Stimulated activated CD4-positive, alpha-beta T cell treated with anti-CD3 and anti-CD28 coated beads, TNF-alpha, amount 100 ng/mL, for 24 hours (primary cell): ENCODE data around the gene HUWE1.
"Not testable (repeated sequence)": the region's sequence is repeated elsewhere in the genome, so short reads cannot be mapped to it uniquely, and the experiment has no call there.

ENCODE experiments used
- DNase-seq, 3 experiments: peaks; one replicate each; pipeline ENCODE4 v3.0.0-alpha.2; 2020; ENCODE audit warnings: low read depth in 3 of 3

Gene HUWE1

GRCh38 chrX:53606456-53606855 is 80.1 kb downstream of the HUWE1 start:
- no peak for DNase-seq

GRCh38 chrX:53605004-53605403 is 81.5 kb downstream of the HUWE1 start:
- no peak for DNase-seq

DNA sequence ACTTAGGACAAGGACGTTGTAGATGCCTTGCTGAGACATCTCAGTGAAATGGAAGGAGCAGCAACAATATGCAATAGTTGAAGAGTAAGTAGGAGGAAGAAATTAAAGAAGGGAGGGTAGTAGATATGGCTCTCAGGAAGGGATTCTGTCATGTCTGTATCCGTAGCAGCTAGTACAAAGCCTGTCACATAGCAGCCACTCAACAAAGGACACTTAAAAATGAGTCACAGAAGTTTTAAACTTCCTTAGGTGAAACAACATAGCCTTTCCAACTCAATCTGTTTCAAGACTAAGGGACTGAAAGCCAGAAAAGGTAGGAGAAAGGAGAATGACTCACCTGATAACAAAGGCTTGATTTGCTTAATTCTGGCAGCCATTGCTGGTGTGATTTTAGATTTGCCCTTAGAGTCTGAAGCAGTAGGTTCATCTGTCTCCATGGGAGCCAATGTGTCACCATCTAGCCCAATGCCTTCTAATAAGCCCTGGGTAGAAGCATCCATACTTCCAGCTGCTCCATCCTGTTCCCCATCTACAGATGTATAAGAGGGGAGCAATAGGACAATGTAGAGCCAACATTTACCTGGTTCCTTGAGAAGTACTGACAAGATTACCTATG is 86.6 kb downstream of the HUWE1 start:
- no peak for DNase-seq

- no peak for DNase-seq
These were observed 88.3 kb downstream of the HUWE1 start for GRCh38 chrX:53598169-53598568.

DNA sequence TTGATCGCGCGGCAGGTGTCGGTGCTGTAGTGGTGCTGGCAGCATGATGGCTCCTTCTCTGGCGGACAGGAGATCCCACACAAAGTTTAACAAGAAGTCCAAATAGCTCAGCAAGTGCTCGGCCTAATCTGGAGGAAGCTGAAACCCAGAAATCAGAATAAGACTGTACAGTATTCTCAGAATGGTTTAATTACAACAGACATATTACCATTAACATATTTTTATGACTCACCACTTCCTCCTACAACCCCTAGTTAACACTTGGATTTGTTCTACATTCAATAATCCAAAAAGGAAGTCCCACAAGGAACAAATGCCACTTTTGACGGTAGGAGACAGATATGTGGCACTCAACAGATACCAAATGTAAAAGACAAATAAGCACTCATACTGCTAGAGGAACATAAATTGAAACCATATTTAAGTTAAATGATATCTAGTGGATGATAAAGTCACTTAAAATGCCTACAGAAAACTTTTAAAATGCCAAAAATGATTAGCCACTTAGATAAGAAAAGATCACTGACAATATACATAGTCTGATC is 91.2 kb downstream of the HUWE1 start:
- no peak for DNase-seq

DNA sequence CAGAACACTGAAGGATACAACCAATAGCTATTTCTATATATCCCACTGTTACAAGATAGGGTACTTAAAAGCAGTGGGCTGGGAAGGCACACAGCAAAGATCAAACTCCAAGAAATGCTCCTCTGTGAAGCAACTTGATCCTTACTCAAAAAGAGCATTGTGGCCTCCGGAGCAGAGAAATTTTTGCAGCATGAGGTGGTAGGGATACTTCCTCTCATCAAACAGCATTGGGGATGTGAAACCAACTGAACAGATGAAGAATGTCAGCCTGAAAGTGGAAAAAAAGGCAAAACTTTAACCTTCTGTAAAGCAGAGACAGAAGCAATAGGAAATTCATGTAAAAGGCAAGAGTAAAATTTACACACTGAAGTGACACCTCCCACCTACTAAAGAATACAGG is 92.2 kb downstream of the HUWE1 start:
- DNase-seq, result no peak

DNA sequence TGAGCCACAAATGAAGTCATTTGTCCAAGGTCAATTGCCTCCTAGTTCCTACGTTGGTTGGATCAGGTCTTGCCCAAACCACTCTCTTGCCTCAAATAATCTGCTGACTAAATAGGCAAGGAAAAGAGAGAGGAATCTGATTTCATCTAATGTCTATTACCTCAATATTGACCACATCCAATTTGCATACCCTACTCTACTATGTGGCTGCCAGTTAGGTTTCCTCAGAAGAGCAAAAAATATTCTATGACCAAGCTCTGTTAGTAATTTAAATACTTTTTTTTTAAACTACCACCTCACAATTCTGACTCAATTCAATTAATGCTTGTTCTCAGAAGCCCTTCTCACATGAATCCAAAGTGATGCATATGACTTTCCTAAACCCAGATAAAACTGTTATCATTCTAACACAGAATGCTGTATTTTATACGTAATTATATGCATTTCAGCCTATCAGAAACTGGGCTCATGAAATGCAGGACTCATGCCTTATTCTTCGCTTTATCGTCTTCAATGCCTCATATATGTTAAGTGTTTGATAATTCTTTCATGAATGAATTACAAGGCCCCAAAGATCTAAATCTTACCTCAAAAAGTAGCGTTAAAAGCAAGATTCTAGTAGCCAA is 98.6 kb downstream of the HUWE1 start:
- no peak for DNase-seq

- no peak for DNase-seq
These were observed 101.6 kb downstream of the HUWE1 start for GRCh38 chrX:53584891-53585290.

DNA sequence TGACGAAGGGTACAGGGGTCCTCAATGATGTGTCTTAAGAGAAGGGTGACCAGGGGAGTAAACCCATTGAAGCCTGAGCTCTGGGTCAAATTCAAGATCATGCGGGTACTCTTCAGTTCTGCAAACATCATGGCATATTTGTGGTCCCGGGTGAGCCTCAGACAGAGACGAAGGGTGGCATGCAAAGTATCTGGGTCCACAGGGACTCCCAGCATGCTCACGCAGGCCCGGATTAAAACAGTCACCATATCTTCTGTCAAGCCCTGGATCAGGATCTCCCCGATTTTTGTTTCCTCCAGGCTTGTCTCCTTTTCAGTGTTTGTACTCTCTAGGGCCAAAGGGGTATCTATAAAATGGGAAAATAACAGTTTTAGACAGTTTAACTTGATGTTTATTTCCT is 102.9 kb downstream of the HUWE1 start:
- no peak for DNase-seq

- no peak for DNase-seq
These were observed 105.6 kb downstream of the HUWE1 start for GRCh38 chrX:53580742-53581504.

DNA sequence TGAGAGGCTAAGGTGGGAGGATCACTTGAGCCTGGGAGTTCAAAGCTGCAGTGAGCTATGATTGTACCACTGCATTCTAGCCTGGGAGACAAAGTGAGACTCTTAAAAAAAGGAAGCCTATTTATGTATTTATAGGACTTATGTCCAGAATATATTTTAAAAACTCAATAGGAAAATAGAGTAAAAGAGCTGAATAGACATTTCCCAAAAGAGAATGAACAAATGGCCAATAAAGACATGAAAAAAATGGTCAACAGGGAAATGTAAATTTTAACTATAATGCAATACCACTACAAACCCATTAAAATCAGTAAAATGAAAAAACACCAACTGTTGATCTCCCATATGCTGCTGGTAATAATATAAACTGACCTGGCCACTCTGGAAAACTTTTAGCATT is 115.0 kb downstream of the HUWE1 start:
- no peak for DNase-seq

GRCh38 chrX:53563324-53563723 is 123.2 kb downstream of the HUWE1 start:
- DNase-seq, result no peak

DNA sequence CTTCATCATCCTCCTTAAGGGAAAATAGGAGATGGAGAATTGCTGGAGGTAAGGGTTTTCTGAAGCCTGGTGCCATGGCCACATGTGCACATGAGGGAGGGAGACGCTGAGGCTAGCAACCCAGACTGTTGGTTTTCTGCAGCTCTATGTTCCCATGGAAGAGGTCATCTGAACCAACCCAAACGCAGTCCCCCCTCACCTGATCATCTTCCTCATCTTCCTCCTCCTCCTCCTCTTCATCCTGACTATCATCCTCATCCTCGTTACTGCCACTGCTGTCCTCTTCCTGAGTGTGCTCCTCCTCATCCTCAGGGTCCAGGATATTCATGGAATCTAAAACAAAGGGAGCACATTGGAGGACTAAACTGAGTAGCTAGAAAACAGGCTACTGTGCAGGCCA is 124.6 kb downstream of the HUWE1 start:
- no peak for DNase-seq

GRCh38 chrX:53558646-53559045 is 127.9 kb downstream of the HUWE1 start:
- no peak for DNase-seq

GRCh38 chrX:53556868-53557267 is 129.7 kb downstream of the HUWE1 start:
- DNase-seq, result no peak

DNA sequence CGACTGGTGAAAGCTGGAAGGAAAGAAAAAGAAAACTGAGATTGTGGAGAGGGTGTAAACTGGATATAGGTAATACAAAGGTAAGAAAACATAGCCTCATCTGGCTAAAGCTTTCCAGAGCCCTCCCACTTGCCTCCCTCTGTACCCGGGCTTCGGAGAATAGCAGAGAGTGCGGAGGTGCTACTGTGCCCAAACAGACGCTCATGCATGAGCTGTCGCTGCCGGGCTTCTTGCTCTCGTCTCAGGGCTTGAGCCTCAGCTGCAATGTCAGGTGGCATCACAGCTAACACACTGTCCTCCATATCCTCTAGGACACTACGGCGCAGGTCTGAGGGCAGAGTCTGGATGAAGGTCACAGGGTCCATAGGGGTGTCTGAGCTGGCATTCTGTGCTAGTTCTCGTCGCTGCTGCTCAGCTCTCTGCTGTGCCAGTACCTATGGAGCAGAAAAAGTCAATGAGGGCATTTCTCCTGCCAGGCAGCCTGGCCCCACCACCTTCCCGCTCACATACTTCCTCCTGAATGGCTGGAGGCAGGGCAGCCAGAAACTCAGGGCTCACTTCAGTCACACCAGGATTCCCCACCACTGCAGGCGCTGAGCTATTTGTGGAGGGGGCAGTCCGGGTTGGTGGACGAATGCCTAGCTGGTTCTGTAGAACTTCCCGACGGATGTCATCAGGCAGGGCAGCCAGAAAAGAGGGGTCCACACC is 135.6 kb downstream of the HUWE1 start:
- no peak for DNase-seq

DNA sequence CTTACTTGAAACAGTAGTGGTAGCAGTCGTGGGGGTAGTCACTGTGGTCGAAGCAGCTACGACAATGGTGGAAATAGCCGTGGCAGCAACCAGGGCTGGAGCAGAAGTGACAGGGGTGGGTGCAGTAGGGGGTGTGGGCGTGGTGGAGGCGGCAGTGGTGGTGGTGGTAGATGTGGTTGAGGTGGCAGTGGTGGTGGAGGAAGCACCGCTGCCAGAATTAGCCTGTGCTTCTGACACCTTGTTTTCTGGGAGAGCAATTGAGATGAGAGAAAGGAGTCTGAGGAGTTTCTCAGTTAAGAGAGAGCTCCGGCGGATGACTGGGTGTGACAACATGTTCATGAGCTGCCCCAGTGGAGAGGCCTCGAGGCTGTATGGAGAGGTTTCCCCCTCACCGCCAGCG is 138.9 kb downstream of the HUWE1 start:
- no peak for DNase-seq

GRCh38 chrX:53544936-53545335 is 141.6 kb downstream of the HUWE1 start:
- no peak for DNase-seq

DNA sequence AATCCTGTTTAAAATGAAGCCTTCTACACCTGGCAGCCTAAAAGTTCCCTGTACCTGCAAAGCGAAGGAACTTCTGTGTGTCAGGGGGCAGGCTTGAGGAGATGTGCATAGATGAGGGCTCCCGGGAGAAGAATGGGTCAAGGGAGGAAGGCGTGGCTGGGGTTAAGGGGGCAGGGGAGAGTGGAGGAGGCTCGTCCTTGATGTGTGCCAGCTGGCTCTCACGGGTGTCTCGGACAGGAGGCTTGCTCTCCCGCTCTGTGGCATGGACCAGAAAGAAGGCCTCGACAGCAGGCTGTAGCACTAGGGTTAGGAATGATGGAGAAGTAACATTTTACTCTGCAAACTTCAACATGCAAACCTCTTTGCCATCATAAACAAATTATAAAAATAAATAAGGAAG is 147.7 kb downstream of the HUWE1 start:
- DNase-seq, result no peak

GRCh38 chrX:53531255-53531966 is 155.1 kb downstream of the HUWE1 start:
- DNase-seq, result not testable (repeated sequence)

GRCh38 chrX:53526999-53527398 is 159.5 kb downstream of the HUWE1 start:
- DNase-seq, result no peak

DNA sequence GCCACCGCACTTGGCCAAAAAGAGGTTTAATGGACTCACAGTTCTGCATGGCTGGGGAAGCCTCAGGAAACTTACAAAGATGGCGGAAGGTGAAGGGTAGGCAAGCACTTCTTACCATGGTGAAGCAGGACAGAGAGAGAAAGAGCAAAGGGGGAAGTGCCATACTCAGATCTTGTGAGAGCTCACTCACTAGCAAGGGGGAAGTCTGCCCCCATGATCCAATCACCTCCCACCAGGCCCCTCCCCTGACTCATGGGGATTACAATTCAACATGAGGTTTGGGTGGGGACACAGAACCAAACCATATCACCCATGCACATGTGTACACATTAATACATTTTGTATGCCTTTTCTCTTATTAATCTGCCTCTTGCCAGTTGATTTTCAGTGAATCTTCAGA is 175.2 kb downstream of the HUWE1 start:
- no peak for DNase-seq
